H9 (cell line): ENCODE measurements around the gene SLC22A12. TPM values are rescaled to one million over a fixed set of nuclear protein-coding genes. Genes with fewer than 3 reads are reported as not detected.

Source experiments
- DNase-seq: peaks from one replicate; pipeline ENCODE4 v3.0.0-alpha.2; 2017
- H2AFZ ChIP-seq: one replicate; pipeline ENCODE4 v1.6.1; 2013; ENCODE audit warnings: mild to moderate bottlenecking, low read length, control low read depth, moderate library complexity
- H2AK5ac ChIP-seq: 2 replicates; pipeline ENCODE4 v1.6.1; 2013; ENCODE audit warnings: low read length, control low read depth, mixed read lengths; ENCODE audit not compliant: insufficient read length
- H2BK120ac ChIP-seq: one replicate; pipeline ENCODE4 v1.6.1; 2013; ENCODE audit warnings: low read depth, mild to moderate bottlenecking, low read length, control low read depth, inconsistent platforms; ENCODE audit not compliant: poor library complexity, severe bottlenecking
- H2BK12ac ChIP-seq: 2 replicates; pipeline ENCODE4 v1.6.1; 2013; ENCODE audit warnings: low read length, control low read depth, mixed read lengths, low read depth; ENCODE audit not compliant: insufficient read length
- H2BK15ac ChIP-seq: 2 replicates; pipeline ENCODE4 v1.6.1; 2013; ENCODE audit warnings: low read depth, low read length, control low read depth
- H2BK20ac ChIP-seq: one replicate; pipeline ENCODE4 v1.6.1; 2013; ENCODE audit warnings: low read depth, mild to moderate bottlenecking, low read length, control low read depth, inconsistent platforms; ENCODE audit not compliant: poor library complexity, severe bottlenecking
- H2BK5ac ChIP-seq: 2 replicates; pipeline ENCODE4 v1.6.1; 2013; ENCODE audit warnings: low read length, control low read depth, mixed read lengths; ENCODE audit not compliant: insufficient read length
- H3K14ac ChIP-seq: 2 replicates; pipeline ENCODE4 v1.6.1; 2013; ENCODE audit warnings: low read length, control low read depth; ENCODE audit not compliant: insufficient read depth
- H3K18ac ChIP-seq: 2 replicates; pipeline ENCODE4 v1.6.1; 2013; ENCODE audit warnings: low read depth, mild to moderate bottlenecking, mixed read lengths, low read length, control low read depth; ENCODE audit not compliant: insufficient read length
- H3K23ac ChIP-seq: 2 replicates; pipeline ENCODE4 v1.6.1; 2013; ENCODE audit warnings: low read length, control low read depth, mixed read lengths, low read depth; ENCODE audit not compliant: insufficient read length
- H3K23me2 ChIP-seq: 2 replicates; pipeline ENCODE4 v1.6.1; 2013; ENCODE audit warnings: low read depth, mild to moderate bottlenecking, mixed read lengths, low read length, control low read depth; ENCODE audit not compliant: insufficient read length, poor library complexity, severe bottlenecking
- H3K27ac ChIP-seq: 2 replicates; pipeline ENCODE4 v1.5.1; 2013; ENCODE audit warnings: low read length, control low read depth, mixed read lengths, low read depth; ENCODE audit not compliant: insufficient read length
- H3K27me3 ChIP-seq: 2 replicates; pipeline ENCODE4 v1.6.1; 2013; ENCODE audit warnings: low read length, control low read depth, inconsistent platforms; ENCODE audit not compliant: insufficient read depth
- H3K4ac ChIP-seq: 2 replicates; pipeline ENCODE4 v1.6.1; 2013; ENCODE audit warnings: low read depth, mild to moderate bottlenecking, control low read depth, inconsistent platforms, low read length, moderate library complexity
- H3K4me1 ChIP-seq: 2 replicates; pipeline ENCODE4 v1.6.1; 2013; ENCODE audit warnings: low read length, control low read depth, inconsistent platforms; ENCODE audit not compliant: insufficient read depth
- H3K4me2 ChIP-seq: 2 replicates; pipeline ENCODE4 v1.6.1; 2013; ENCODE audit warnings: low read length, control low read depth, mixed read lengths; ENCODE audit not compliant: insufficient read length, insufficient read depth
- H3K56ac ChIP-seq: 2 replicates; pipeline ENCODE4 v1.6.1; 2013; ENCODE audit warnings: low read depth, mild to moderate bottlenecking, mixed read lengths, low read length, control low read depth; ENCODE audit not compliant: insufficient read length
- H3K79me1 ChIP-seq: 2 replicates; pipeline ENCODE4 v1.6.1; 2013; ENCODE audit warnings: low read depth, mild to moderate bottlenecking, moderate library complexity, low read length, control low read depth, inconsistent platforms; ENCODE audit not compliant: insufficient read depth, poor library complexity, severe bottlenecking
- H3K79me2 ChIP-seq: 2 replicates; pipeline ENCODE4 v1.6.1; 2013; ENCODE audit warnings: low read length, control low read depth, inconsistent platforms; ENCODE audit not compliant: insufficient read depth
- H3K9ac ChIP-seq: 2 replicates; pipeline ENCODE4 v1.6.1; 2013; ENCODE audit warnings: low read length, control low read depth, mixed read lengths; ENCODE audit not compliant: insufficient read length; ENCODE audit errors: extremely low read depth
- H3K9me3 ChIP-seq: one replicate; pipeline ENCODE4 v1.6.1; 2013; ENCODE audit warnings: low read depth, low read length, inconsistent platforms; ENCODE audit not compliant: control insufficient read depth
- H3T11ph ChIP-seq: one replicate; pipeline ENCODE4 v1.6.1; 2013; ENCODE audit warnings: mild to moderate bottlenecking, low read length, control low read depth, inconsistent platforms
- H4K20me1 ChIP-seq: one replicate; pipeline ENCODE4 v1.6.1; 2013; ENCODE audit not compliant: control insufficient read depth, insufficient read length, insufficient read depth
- H4K5ac ChIP-seq: 2 replicates; pipeline ENCODE4 v1.6.1; 2013; ENCODE audit warnings: low read depth, mild to moderate bottlenecking, mixed read lengths, low read length, control low read depth; ENCODE audit not compliant: insufficient read length
- H4K8ac ChIP-seq: replicated peaks from 2 replicates; pipeline ENCODE4 v1.6.1; 2013; ENCODE audit warnings: low read length, control low read depth, mixed read lengths, low read depth; ENCODE audit not compliant: insufficient read length
- H4K91ac ChIP-seq: 2 replicates; pipeline ENCODE4 v1.6.1; 2013; ENCODE audit warnings: low read depth, mild to moderate bottlenecking, moderate library complexity, mixed read lengths, low read length, control low read depth; ENCODE audit not compliant: insufficient read length
- H3K27ac Mint-ChIP-seq, 3 experiments: 2 replicates in 2 of 3; 3 replicates in 1 of 3; pipeline ENCODE4 v1.8.0; 2020 to 2021; ENCODE audit warnings: mixed read lengths in 3 of 3, mild to moderate bottlenecking in 1 of 3, moderate library complexity in 1 of 3
- H3K27me3 Mint-ChIP-seq: 2 replicates; pipeline ENCODE4 v1.8.0; 2021; ENCODE audit warnings: low read depth, mild to moderate bottlenecking, moderate library complexity, mixed read lengths
- H3K36me3 Mint-ChIP-seq, 3 experiments: 2 replicates in 2 of 3; 3 replicates in 1 of 3; pipeline ENCODE4 v1.8.0; 2020 to 2021; ENCODE audit warnings: low read depth in 3 of 3, mixed read lengths in 3 of 3; ENCODE audit not compliant: insufficient read depth in 1 of 3
- H3K4me1 Mint-ChIP-seq, 2 experiments: 2 replicates each; pipeline ENCODE4 v1.8.0; 2020; ENCODE audit warnings: mixed read lengths in 2 of 2
- H3K4me3 Mint-ChIP-seq, 2 experiments: 2 replicates in 1 of 2; 3 replicates in 1 of 2; pipeline ENCODE4 v1.8.0; 2020 to 2021; ENCODE audit warnings: mild to moderate bottlenecking in 2 of 2, mixed read lengths in 2 of 2, moderate library complexity in 1 of 2
- H3K9me3 Mint-ChIP-seq, 2 experiments: 2 replicates in 1 of 2; 3 replicates in 1 of 2; pipeline ENCODE4 v1.8.0; 2020; ENCODE audit warnings: mild to moderate bottlenecking in 2 of 2, mixed read lengths in 2 of 2, moderate library complexity in 1 of 2
- WGBS: extraction: QIAGEN DNeasy Blood & Tissue Kit; methylation state at CpG from one replicate; pipeline ENCODE4 v1.1.7; 2013; ENCODE audit warnings: missing lambda C conversion rate, low lambda C conversion rate, mixed read lengths; ENCODE audit not compliant: insufficient read length; ENCODE audit errors: extremely low coverage; 5-methylcytosine and 5-hydroxymethylcytosine counted together
- total RNA-seq: library from RNA; stranded (reverse); gene quantifications from 2 replicates; pipeline ENCODE4 v1.2.1, GENCODE V29; 2021
- TF ChIP-seq, protein P1 (sequence below): fragments of 200-600 bp; sonication (generic); conservative IDR thresholded peaks from 3 replicates; pipeline ENCODE4 v1.8.0; 2021; ENCODE audit warnings: antibody characterized with exemption, mild to moderate bottlenecking

The SLC22A12 gene
- total RNA-seq, 1 experiment from 2014 or later: not detected

DNA sequence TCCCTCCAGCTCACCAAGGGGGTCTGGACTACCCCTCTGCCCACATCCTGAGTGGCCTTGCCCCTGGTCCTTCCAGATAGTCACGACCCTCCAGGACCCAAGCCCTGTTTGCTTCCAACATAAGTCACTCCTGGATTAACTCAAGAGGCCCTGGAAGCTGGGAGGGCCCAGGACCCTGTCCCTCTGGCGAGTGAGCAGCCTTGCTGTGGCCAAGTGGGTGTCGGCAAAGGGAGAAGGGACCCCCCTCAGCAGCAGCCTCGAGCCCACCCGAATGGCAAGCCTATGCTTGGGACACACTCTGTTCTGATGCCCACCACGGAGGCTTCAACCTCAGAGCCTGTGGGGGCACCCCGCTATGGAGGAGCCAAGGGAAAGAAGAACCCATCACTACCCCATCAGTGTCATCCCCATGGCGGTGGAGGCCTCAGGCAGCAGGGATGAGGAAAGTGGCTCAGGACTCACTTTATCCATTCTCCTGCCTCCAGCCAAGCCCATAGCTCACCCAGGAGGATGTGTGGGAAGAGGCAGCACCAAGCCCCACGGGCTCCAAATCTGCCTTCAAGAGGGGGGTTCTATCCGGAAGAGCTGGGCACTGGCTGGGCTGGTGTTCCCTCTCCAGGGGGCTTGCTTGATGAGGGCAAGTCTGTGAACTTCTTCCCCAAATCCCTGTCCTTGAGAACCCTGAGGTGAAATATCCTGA lies 12.5 kb downstream of the SLC22A12 start:
- Histone ChIP-seq H4K5ac (no peak overlapping the region), H3K79me1 (no peaks in the 10 kb centered on the region), H3K4me1 (no peaks in the 10 kb centered on the region), H3K9me3 (no peaks in the 10 kb centered on the region), H2BK5ac (no peak overlapping the region), H3K4ac (no peak overlapping the region), H3K23me2 (no peaks in the 10 kb centered on the region), H4K20me1 (no peaks in the 10 kb centered on the region), H2BK15ac (no peak overlapping the region), H3K56ac (no peak overlapping the region), H3K27me3 (no peaks in the 10 kb centered on the region), H2BK20ac (no peak overlapping the region), H3K4me2 (no peak overlapping the region), H3K79me2 (no peaks in the 10 kb centered on the region), H2BK120ac (no peak overlapping the region), H3K18ac (no peak overlapping the region), H3K9ac (no peak overlapping the region), H3K23ac (no peak overlapping the region), H2AFZ (no peak overlapping the region), H3K27ac (no peak overlapping the region), H2BK12ac (no peak overlapping the region), H3K14ac (no peak overlapping the region), H2AK5ac (no peak overlapping the region), H4K91ac (no peak overlapping the region), H4K8ac (no peak overlapping the region), H3T11ph (no peak overlapping the region)
- H3K27ac Mint-ChIP-seq: no peak overlapping the region
- no CpG with 5 or more reads among the region's 10 CpGs for WGBS
- TF ChIP-seq, protein P1, sequence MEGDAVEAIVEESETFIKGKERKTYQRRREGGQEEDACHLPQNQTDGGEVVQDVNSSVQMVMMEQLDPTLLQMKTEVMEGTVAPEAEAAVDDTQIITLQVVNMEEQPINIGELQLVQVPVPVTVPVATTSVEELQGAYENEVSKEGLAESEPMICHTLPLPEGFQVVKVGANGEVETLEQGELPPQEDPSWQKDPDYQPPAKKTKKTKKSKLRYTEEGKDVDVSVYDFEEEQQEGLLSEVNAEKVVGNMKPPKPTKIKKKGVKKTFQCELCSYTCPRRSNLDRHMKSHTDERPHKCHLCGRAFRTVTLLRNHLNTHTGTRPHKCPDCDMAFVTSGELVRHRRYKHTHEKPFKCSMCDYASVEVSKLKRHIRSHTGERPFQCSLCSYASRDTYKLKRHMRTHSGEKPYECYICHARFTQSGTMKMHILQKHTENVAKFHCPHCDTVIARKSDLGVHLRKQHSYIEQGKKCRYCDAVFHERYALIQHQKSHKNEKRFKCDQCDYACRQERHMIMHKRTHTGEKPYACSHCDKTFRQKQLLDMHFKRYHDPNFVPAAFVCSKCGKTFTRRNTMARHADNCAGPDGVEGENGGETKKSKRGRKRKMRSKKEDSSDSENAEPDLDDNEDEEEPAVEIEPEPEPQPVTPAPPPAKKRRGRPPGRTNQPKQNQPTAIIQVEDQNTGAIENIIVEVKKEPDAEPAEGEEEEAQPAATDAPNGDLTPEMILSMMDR: no peak
- no peaks in the 10 kb centered on the region; a peak in 1 of 5 replicates for H3K9me3 Mint-ChIP-seq
- no peaks in the 10 kb centered on the region for H3K36me3 Mint-ChIP-seq
- no peak for DNase-seq
- H3K4me1 Mint-ChIP-seq: peaks cover 5 to 18% of the 10 kb centered on the region in 2 experiments
- no peak overlapping the region for H3K4me3 Mint-ChIP-seq
- H3K27me3 Mint-ChIP-seq: peaks cover 8% of the 10 kb centered on the region
